K562 (cell line): Measurements from ENCODE around the gene BLTP3B. TPM values are rescaled to one million over a fixed set of nuclear protein-coding genes. Genes with fewer than 3 reads are reported as not detected.
A peak's percentile ranks its signal among the peaks of the same experiment; 100 is the strongest.

Experiments
- ARID2 ChIP-seq: fragments of 450-650 bp; IDR thresholded peaks from 2 replicates; pipeline ENCODE4 v1.6.1; 2017; ENCODE audit warnings: antibody characterized with exemption, mild to moderate bottlenecking
- BRF1 ChIP-seq: IDR thresholded peaks from 3 replicates; pipeline ENCODE4 v1.6.1; 2011; ENCODE audit warnings: borderline replicate concordance, mild to moderate bottlenecking; ENCODE audit not compliant: insufficient read length; ENCODE audit errors: extremely low read depth
- DLX4 ChIP-seq: fragments of 250-450 bp; sonication (Bioruptor Pico); IDR thresholded peaks from 2 replicates; pipeline ENCODE4 v1.6.1; 2021; ENCODE audit warnings: mild to moderate bottlenecking
- HEY1 ChIP-seq: fragments of 250-450 bp; sonication (Bioruptor Pico); IDR thresholded peaks from 2 replicates; pipeline ENCODE4 v1.5.0; 2020; ENCODE audit warnings: mild to moderate bottlenecking, moderate library complexity, borderline replicate concordance
- HNRNPL ChIP-seq: fragments of 200-400 bp; formaldehyde crosslinking; IDR thresholded peaks from 2 replicates; pipeline ENCODE4 v1.6.1; 2017; ENCODE audit warnings: low read depth, mild to moderate bottlenecking, low read length
- KHSRP ChIP-seq: fragments of 450-650 bp; IDR thresholded peaks from 2 replicates; pipeline ENCODE4 v1.6.1; 2017
- MNT ChIP-seq, 2 experiments: fragments of 450-650 bp; conservative IDR thresholded peaks; 2 replicates each; pipeline ENCODE4 v1.6.1; 2017; ENCODE audit warnings: mild to moderate bottlenecking in 2 of 2, moderate library complexity in 2 of 2
- NCOA1 ChIP-seq: fragments of 450-650 bp; IDR thresholded peaks from 2 replicates; pipeline ENCODE4 v1.6.1; 2016; ENCODE audit warnings: low read depth
- NUFIP1 ChIP-seq: fragments of 450-650 bp; IDR thresholded peaks from 2 replicates; pipeline ENCODE4 v1.6.1; 2018; ENCODE audit not compliant: partially characterized antibody
- PTRF ChIP-seq: fragments of 450-650 bp; IDR thresholded peaks from 2 replicates; pipeline ENCODE4 v1.6.1; 2016; ENCODE audit warnings: mild to moderate bottlenecking, missing genetic modification characterization, missing compliant biosample characterization
- RBM25 ChIP-seq: fragments of 200-400 bp; formaldehyde crosslinking; IDR thresholded peaks from 2 replicates; pipeline ENCODE4 v1.6.1; 2018; ENCODE audit warnings: low read length, low read depth, moderate library complexity; ENCODE audit not compliant: severe bottlenecking
- SAFB ChIP-seq: fragments of 200-400 bp; formaldehyde crosslinking; IDR thresholded peaks from 2 replicates; pipeline ENCODE4 v1.6.1; 2017; ENCODE audit warnings: low read depth, low read length, borderline replicate concordance
- SMARCE1 ChIP-seq: fragments of 450-650 bp; IDR thresholded peaks from 2 replicates; pipeline ENCODE4 v1.7.1; 2016; ENCODE audit warnings: mild to moderate bottlenecking
- SNRNP70 ChIP-seq: fragments of 200-400 bp; formaldehyde crosslinking; optimal IDR thresholded peaks from 2 replicates; pipeline ENCODE3; 2017; ENCODE audit warnings: low read depth, low read length
- TBL1XR1 ChIP-seq, 2 experiments: IDR thresholded peaks; 2 replicates each; pipeline ENCODE4 v1.6.1; 2012; ENCODE audit warnings: improper control_type of control experiment in 2 of 2, low read length in 2 of 2, mild to moderate bottlenecking in 1 of 2
- USF2 ChIP-seq: sonication (generic); formaldehyde crosslinking; IDR thresholded peaks from 2 replicates; pipeline ENCODE4 v1.5.0; 2020; ENCODE audit warnings: missing genetic modification reagents
- ZBTB2 ChIP-seq: fragments of 450-650 bp; IDR thresholded peaks from 2 replicates; pipeline ENCODE4 v1.6.1; 2016; ENCODE audit warnings: antibody characterized with exemption
- ZBTB9 ChIP-seq: fragments of 450-650 bp; formaldehyde crosslinking; IDR thresholded peaks from 2 replicates; pipeline ENCODE4 v1.4.0; 2020; ENCODE audit warnings: mild to moderate bottlenecking, moderate library complexity
- ZNF263 ChIP-seq: sonication (generic); formaldehyde crosslinking; IDR thresholded peaks from 2 replicates; pipeline ENCODE4 v1.8.0; 2022; ENCODE audit warnings: mild to moderate bottlenecking, missing genetic modification reagents, borderline replicate concordance
- ZNF740 ChIP-seq, 3 experiments: fragments of 200-800 bp in 1 of 3; sonication (Bioruptor generic) in 1 of 3; sonication (generic) in 1 of 3; formaldehyde crosslinking in 1 of 3; IDR thresholded peaks; 2 replicates each; pipeline versions ENCODE4 v1.6.1 to v1.8.0; 2016 to 2022; ENCODE audit warnings: mild to moderate bottlenecking in 2 of 3, missing compliant biosample characterization in 2 of 3, missing genetic modification characterization in 2 of 3, missing genetic modification reagents in 1 of 3
- ZNF764 ChIP-seq: fragments of 250-450 bp; sonication (Bioruptor Pico); IDR thresholded peaks from 2 replicates; pipeline ENCODE4 v1.4.0; 2020; ENCODE audit warnings: low read depth, mild to moderate bottlenecking, moderate library complexity
- polyA plus RNA-seq, 8 experiments: library from polyadenylated mRNA; depleted of rRNA in 4 of 8; stranded (reverse) in 5 of 8; unstranded in 3 of 8; fragments of >200 nt; fragmentation: Nextera tagmentation in 2 of 8; fragmentation: Illumina TruSeq in 1 of 8; extraction: Ambion mirVana in 2 of 8; extraction: Trizol in 1 of 8; gene quantifications; 2 replicates each; pipeline versions ENCODE4 v1.2.1 to v1.2.3, GENCODE V29; 2011 to 2014; ENCODE audit warnings: inconsistent platforms in 1 of 8, missing spikeins in 1 of 8
- total RNA-seq, 7 experiments: library from RNA; depleted of rRNA in 6 of 7; stranded (reverse); fragments of >200 nt in 6 of 7; fragmentation: Illumina TruSeq in 2 of 7; extraction: Trizol in 2 of 7; gene quantifications; 2 replicates each; pipeline versions ENCODE4 v1.2.1 to v1.2.3, GENCODE V29; 2011 to 2021; ENCODE audit warnings: low replicate concordance in 1 of 7

Gene BLTP3B
- total and polyA plus RNA-seq, 9 of the 15 experiments (the other 6 are each of a cell fraction or from before 2014, with no cell fraction given), result 3.9 to 27.4 (median 19.7) TPM

GRCh38 chr12:100163416-100164152 is 20.9 kb upstream of the BLTP3B start (continued):
- TF ChIP-seq ZBTB2, result no peak
- TF ChIP-seq DLX4 (CRISPR knock-in tag), result no peak
- TF ChIP-seq SAFB, result no peak
- no peak for TF ChIP-seq SNRNP70
- peak in 1 of 2 experiments; percentile 37; a peak in 1 of 4 replicates for TF ChIP-seq MNT (conservative IDR thresholded peaks at IDR 0.05)
- TF ChIP-seq ZNF764 (CRISPR knock-in tag), result no peak
- TF ChIP-seq BRF1, result no peak
- no peak for TF ChIP-seq ZNF740 (CRISPR knock-in tag; IDR thresholded peaks at IDR 0.05)
- TF ChIP-seq ZNF740 (tag; IDR thresholded peaks at IDR 0.05), result no peak
- TF ChIP-seq ZBTB9 (CRISPR knock-in tag), result no peak
- TF ChIP-seq RBM25, result no peak
- no peak for TF ChIP-seq USF2
- TF ChIP-seq NUFIP1, result no peak
- no peak for TF ChIP-seq KHSRP
- TF ChIP-seq ARID2, result no peak
- no peak for TF ChIP-seq SMARCE1
- no peak for TF ChIP-seq PTRF
- no peak for TF ChIP-seq NCOA1
- no peak for TF ChIP-seq HNRNPL
- TF ChIP-seq ZNF263 (CRISPR knock-in tag), result no peak
- TF ChIP-seq HEY1, result no peak
- TF ChIP-seq TBL1XR1 (IDR thresholded peaks at IDR 0.05; ENCODE audit: low read length in 2 of 2), result no peak
